NCI-H2081 treated with DMSO at 0.1 percent for 48 hours (cell line): Measurements from ENCODE around the gene ZCCHC2.

ENCODE experiments used
- DNase-seq: peaks from one replicate; lab custom pipeline; 2025; lab: John Stamatoyannopoulos, UW

Gene ZCCHC2

DNA sequence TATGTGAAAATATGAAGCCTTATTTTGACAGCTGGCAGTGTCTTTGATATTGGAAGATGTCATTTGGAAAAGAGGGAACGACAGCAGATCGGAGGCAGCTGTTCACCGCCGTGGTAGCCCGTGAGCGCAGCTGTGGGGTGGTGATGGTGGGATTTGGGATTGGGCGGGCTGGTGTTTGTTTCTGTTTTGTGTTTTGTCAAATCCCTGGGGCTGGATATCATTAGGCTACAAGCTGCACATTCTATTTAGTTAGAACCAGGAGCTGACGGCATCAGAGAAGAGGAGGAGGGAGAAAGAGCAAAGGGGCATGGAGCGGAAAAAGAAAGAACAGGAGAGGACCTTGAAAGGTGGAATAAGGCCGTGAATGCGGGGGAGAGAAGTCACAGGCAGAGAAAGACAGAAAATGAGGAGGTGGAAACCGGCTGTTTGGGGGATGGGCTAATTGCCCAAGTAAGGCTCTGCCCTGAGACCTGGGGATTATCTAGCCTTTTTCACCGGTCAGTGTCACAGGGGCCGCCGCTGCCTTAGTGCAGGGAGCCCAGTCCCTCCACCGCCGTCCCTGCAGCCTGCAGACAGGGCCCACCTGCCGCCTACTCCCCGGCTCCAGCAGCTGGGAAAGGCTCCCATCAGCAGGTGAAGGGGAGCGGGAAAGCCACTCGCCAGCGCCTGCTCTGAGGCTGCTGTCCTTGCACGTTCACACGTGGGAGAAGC is 88.0 kb downstream of the ZCCHC2 start:
- no peak for DNase-seq

DNA sequence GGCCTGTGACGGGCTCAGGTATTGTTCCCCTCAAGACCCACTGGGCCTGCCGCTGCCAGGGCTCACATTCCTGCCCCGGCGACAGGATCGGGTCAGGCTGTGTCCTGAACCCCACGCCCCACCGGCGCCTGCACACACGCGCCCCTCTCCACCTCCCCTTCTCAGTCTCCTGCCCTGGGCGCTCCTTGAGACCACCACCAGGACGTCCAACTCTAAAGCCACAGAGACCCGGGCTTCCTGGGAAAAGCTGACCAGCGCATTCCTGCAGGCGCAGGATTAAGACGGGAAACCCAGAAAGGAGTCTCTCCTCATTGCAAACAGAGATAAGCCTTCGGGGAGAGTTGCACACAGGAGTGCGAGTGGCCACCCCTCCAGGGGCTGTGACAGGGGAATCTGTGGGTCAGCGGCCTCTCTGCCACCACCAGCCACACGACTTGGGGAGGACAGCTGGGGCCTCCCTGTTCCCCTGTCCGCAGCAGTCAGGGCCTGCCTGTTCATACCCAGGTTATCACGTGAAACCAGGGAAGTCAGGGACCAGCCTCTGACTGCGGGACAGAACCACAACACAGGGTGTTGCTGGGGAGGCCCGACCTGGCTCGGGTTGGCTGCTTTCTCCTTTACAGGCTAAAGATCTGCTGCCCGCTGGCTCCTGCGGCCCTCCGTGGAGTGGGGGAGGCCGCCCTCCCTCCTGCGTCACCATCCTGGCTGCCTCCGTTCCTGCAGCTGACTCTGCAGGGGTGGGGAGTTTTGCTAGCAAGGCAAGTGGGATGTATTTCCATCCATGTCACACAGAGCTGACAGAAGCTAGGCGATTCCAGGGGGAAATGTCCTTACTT is 88.8 kb downstream of the ZCCHC2 start:
- DNase-seq, result no peak

DNA sequence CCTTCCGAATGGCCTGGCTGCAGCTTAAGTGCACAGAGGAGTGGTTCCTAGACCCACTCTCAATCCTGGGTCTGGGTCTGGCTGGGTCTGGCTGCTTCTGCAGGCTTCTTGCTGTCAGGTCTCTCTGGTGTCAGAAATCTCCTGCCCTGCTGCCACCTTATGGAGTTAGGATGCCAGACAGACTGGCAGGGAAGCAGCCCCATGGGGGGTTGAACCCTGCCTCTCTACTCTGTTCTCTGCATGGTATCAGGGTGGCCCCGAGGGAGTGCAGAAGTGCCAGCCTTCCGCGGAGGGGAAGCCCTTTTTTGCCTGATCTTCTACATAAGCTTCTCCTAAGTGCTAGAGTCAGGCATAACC is 89.4 kb downstream of the ZCCHC2 start:
- DNase-seq, result no peak

DNA sequence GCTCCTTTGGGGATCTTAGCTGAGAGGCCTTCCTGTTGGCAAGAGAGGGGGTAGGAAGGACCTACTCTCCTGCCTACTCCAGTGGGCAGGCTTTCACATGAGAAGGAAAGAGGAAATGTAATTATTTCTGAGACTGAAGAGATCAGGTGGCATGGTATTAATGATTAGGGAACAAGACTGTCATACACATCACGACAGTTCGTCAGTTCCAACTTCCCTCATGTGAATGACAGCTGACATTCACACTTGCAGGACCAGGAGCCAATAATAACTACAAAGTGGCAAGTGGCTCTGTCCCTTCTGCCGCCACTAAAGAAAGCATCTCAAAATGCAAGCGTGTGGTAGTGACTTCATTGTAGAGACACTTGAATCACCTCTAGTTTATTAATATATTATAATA is 90.0 kb downstream of the ZCCHC2 start:
- no peak for DNase-seq

DNA sequence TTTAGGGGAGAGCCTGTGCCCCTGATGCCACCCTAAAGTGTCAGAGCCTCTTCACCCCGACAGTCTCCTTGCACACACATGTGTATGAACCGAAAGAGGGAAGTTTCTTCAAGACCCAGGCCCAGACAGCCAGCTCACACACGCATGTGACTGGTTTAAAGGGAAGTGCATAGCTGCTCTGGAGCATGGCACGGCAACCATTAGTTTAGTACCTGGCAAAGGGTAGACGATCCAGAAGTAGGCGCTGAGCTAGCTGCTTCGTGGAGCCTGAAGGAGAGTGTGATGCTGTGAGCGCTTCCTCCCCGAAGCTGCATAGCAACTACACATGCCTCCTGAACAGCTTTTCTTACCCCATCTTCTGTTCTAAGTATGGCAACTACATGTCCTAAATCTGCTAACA is 91.7 kb downstream of the ZCCHC2 start:
- DNase-seq, result no peak

DNA sequence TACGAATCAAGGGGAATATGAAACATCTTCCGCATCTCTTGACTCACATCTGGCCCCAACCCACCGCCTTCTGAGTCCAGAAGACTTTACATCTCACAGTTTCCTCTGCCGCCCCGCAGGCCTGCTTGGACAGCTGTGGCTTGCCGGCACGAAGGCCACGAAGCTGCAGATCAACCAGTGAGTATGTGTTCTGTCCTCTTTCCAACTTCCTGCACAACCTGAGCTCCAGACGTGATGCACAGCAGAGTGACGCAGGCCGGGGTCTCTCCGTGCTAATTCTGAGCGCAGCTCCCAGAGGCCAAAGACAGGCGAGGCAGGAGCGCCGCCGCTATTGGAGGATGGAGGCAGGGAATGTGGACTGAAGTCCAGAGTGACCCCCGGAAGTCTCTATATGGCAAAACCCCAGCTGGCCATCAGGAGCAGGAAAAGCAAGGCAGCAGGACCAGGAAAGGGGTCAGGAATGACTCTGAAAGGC is 93.5 kb downstream of the ZCCHC2 start:
- DNase-seq, result no peak

DNA sequence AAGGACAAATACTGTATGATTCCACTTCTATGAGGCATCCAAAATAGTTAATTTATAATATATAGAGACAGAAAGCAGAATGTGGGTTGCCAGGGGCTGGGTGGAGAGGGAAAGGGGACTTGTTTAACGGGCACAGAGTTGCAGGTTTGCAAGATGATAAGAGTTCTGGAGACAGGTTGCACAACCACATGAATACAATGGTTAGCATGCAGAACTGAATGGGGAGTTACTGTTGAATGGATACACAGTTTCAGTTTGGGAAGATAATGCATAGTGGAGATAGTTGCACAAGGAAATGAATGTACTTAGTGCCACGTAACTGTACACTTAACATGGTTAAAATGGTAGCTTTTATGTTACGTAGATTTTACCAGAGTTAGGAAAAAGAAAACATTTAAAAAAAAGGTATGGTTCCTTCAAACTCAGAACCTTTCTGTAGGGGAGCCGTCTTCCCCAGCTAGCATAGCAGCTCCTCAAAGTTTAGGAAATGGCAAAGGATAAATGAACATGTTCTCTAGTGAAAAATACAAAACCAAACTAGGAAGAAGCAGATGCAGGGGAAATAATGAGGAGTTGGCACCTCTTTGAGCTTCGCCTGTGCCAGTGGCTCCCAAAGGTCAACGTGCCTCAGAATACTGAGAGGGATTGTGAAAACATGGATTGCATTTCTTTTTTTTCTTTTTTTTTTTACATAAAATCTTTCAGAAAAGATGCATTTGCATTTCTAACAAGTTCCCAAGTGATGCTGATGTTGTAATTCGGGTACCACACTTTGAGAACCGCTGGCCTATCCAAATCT is 95.2 kb downstream of the ZCCHC2 start:
- no peak for DNase-seq

DNA sequence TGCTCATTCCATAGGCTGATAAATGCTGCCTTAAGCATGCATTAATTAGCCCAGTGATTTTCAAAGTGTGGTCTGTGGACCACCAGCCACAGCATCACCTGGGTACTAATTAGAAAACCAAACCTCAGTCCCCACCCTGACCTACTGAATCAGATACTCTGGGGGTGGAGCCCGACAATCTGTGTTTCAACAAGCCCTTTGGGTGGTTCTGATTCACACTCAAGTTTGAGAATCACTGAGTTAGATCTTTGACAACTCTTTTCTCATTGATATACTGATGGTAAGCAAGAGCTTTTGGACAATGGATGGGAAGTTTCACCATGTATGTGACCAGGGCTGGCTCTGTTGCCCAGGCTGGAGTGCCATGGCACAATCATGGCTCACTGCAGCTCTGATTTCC is 95.9 kb downstream of the ZCCHC2 start:
- no peak for DNase-seq

DNA sequence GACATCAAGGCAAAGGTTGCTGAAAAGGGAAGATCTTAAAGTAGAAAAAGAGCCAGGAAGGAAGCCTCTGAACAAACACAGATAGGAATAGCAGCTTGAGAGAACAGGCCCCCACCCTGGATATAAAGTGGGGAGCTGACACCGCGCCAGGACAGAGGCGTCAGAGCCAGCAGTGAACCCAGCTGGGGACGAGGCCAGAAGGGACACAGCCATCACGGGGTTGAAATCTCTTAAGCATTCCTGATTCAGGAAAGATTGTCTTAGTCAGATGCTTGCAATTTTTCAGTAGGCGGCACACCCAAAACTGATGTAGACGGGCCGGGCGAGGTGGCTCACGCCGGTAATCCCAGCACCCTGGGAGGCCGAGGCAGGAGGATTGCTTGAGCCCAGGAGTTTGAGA is 98.7 kb downstream of the ZCCHC2 start:
- DNase-seq, result no peak

DNA sequence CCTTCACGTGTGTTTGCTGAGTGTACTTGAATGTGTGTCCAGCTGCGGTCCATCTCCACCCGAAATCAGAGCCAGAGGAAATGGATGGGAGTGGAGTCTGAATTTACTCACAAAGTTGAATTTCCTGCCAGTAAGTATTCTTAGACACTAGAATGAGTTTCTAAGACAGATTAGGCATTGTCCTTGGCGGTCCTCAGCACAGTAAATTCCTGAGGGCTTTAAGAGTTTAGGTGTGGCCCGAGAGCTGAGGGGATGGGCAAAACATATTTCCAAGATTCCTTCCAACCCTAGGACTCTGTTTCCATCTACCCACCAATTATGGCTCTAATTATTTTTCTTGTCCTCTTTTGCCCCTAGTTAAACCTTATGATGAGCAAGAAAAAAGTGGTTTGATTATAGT is 102.2 kb downstream of the ZCCHC2 start:
- DNase-seq, result no peak
